Lower leg skin (tissue), 3 donors: ENCODE results near the gene ARHGEF10L.

ENCODE experiments used
- POLR2A ChIP-seq, 2 donors: fragments of 450-650 bp; IDR thresholded peaks; one replicate each; pipeline ENCODE4 v1.6.1; 2016 to 2017; ENCODE audit warnings: antibody characterized with exemption in 2 of 2, mild to moderate bottlenecking in 1 of 2, moderate library complexity in 1 of 2
- TF ChIP-seq, protein P1 (sequence below), 3 donors: fragments of 450-650 bp; IDR thresholded peaks; one replicate each; pipeline ENCODE4 v1.5.1; 2016; ENCODE audit warnings: antibody characterized with exemption in 3 of 3, mild to moderate bottlenecking in 3 of 3, moderate library complexity in 2 of 3

GRCh38 chr1:17525996-17526686, 13.4 kb upstream of the ARHGEF10L start:
- TF ChIP-seq, protein P1, sequence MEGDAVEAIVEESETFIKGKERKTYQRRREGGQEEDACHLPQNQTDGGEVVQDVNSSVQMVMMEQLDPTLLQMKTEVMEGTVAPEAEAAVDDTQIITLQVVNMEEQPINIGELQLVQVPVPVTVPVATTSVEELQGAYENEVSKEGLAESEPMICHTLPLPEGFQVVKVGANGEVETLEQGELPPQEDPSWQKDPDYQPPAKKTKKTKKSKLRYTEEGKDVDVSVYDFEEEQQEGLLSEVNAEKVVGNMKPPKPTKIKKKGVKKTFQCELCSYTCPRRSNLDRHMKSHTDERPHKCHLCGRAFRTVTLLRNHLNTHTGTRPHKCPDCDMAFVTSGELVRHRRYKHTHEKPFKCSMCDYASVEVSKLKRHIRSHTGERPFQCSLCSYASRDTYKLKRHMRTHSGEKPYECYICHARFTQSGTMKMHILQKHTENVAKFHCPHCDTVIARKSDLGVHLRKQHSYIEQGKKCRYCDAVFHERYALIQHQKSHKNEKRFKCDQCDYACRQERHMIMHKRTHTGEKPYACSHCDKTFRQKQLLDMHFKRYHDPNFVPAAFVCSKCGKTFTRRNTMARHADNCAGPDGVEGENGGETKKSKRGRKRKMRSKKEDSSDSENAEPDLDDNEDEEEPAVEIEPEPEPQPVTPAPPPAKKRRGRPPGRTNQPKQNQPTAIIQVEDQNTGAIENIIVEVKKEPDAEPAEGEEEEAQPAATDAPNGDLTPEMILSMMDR (IDR thresholded peaks at IDR 0.05) = no peak
- TF ChIP-seq POLR2A (IDR thresholded peaks at IDR 0.05) = no peak
